ENCODE data around the gene NUFIP2.
A peak's percentile ranks its signal among the peaks of the same experiment; 100 is the strongest.
"Not testable (repeated sequence)": the region's sequence is repeated elsewhere in the genome, so short reads cannot be mapped to it uniquely, and the experiment has no call there.

NUFIP2 gene

DNA sequence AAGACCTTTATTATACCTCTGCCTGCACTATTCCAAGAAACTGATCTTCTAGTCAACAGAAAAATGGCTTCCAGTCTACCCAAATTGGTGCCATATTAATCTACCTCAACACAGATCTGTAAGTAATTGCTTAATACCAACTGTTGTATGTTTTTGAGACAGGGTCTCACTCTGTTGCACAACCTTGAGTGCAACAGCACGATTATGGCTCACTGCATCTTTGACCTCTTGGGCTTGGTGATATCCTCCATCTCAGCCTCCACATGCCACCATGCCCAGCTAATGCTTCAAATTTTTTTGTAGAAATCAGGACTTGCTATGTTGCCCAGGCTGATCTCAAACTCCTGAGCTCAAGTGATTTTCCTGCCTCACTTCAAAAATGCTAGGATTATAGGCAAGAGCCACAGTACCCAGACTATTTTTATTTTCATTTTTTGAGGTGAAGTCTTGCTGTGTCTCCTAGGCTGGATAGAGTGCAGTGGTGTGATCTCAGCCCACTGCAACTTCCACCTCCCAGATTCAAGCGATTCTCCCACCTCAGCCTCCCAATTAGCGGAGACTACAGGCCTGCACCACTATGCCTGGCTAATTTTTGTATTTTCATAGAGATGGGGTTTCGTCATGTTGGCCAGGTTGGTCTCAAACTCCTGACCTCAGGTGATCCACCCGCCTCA lies 14.4 kb downstream of the NUFIP2 start:
- DNase-seq, result no peak

DNA sequence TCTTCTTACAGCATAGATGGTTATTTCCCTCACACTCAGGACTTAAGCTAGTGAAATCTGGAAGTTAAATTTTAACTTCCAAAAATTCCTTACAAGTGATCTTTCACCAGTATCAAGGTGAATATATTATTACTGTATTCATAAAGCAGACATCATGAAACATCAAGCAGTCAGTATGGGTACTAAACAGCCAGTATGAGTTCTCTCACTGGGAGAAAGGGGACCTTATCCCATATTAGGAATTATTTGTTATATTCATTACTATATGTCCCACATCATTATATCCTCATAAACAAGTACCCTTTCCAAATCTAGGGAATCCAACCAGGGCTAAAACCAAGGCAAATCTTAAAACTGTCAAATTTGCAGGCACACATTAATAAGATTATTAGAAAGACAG lies 15.3 kb downstream of the NUFIP2 start:
- no peak for DNase-seq

DNA sequence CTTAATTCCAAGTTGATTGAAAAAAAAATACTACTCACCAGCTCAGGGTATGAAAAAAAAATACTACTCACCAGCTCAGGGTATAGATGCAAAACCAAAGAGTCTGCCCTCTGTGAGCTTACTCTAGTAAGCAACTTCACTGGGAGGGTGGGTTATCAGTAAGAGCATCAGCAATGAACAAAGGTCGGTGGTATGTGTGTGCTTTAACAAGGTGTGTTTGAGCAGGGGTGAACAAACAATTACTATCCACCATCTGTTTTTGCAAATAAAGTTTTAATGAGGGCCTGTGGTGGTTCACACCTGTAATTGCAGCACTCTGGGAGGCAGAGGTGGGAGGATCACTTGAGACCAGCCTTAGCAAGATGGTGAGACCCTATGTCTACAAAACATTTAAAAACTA lies 20.0 kb downstream of the NUFIP2 start:
- DNase-seq, result no peak

DNA sequence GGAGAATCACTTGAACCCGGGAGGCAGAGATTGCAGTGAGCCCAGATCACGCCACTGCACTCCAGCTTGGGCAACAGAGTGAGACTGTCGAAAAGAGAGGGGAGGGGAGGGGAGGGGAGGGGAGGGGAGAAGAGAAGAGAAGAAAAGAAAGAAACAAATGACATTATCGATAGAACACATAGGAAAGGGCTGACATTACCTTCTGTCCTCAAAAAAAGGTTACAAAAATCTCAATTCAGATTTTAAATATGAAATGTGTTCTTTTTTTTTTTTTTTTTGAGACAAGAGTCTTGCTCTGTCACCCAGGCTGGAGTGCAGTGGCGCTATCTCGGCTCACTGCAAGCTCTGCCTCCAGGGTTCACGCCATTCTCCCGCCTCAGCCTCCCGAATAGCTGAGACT lies 22.0 kb downstream of the NUFIP2 start:
- not testable (repeated sequence) for DNase-seq

DNA sequence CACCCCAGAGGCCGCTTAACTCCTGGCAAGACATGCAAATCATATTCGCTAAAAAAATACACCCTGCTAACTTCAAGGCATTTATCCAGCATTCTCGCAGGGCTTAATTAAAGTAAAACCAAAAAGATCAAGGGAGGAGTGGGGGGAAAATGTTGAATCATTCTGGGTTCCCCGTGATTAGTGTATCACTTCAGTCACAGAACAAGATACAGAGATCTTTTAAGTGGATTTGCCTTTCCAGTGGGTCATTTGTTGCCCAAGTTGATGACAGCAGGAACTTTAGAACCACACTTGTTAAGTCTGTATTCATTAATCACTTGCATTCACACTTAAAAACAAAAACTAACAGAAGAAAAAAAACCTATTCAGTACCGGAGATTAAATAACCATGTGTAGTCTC lies 30.0 kb downstream of the NUFIP2 start:
- no peak for DNase-seq

DNA sequence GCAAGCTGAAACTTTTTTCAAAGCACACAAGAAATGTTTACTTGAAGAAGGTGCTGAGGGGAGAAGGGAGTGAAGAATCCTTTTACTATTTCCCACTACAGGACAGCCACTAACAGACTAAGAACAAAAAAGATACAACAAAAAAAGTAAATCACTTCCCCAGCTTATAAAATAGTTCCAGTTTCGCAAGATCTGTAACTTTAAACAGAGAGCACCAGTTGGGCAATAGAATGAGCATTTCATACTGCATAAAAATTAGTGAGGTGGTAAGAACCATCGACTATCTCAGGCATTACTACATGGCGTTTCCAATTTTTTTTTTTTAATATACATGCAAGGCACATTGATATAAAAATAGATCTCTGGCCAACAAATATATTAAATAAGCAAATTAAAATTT lies 36.2 kb downstream of the NUFIP2 start:
- DNase-seq, result no peak

DNA sequence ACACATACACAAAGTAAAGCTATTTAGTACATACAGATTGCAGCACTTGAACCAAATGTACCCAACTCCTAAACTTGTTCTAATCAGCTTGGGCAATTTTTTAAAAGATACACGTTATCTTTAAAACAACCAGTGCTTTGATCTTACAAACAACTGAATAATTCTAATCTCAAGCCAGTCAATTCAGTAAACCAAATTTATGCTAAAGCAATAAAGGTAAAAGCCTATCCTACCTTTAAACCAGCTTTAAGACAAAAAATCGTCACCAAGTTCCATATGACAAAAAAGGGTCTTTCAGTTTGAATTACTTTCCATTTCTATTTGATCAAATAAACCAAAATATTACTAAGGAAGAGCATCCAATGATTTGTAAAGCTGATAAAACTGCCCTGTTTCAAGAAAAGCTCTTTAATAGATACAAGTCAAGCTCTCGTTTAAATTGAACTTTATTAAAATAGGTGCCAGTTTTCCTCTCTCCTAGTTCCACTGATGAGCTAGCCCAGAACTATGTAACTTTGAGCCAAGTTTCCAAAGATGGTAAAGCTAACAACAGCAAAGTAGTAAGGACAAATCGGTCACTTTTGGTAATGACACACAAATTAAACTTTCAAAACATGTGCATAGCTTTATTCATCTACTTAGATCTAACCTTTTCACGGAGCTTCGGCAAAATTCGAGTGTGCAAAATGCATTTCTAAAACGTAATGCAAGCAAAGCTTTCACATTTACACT lies 37.0 kb downstream of the NUFIP2 start:
- DNase-seq, result no peak

DNA sequence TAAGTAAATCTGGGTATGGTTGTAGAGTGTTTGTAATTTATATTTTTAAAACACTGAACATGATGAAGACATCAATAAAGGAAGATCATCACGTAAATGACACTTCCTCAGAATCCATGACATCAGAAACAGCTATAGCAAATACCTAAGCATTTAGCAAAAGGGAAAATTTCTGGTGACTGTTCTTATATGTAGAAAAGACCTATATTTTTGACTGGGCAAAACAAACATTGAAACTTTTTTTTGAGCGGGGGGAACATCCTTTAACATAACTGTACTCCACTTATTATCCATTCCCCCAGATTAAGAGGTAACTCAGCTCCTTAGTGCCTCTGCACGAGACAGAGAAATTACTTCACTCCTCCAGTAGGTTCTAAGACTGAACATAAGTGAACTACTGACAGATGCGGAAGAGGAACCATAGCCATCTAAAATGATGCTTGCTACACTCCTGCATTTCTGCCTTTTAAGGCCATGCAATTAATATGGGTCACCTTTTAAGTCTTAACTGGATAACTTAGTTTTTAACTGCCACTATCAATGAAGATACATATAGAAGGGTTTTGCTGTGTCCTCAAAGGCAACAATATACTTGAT lies 37.9 kb downstream of the NUFIP2 start:
- no peak for DNase-seq

DNA sequence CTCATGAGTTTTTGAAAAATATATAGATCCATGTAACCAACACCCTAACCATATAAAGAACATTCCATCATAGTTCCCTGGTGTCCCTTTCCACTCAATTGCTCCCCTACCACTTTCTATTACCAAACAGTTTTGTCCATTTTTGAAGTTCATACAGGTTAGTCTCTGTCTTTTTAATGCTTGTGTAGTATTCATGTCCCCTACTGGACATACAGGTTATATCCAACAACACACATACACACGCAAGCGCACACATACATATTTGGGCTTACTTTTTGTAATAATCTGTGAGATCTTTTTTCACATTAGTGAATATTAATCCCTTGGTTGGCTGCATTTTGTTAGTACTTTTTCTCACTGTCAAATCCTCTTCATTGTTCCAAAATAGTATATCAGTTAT lies 40.9 kb downstream of the NUFIP2 start:
- no peak for DNase-seq

DNA sequence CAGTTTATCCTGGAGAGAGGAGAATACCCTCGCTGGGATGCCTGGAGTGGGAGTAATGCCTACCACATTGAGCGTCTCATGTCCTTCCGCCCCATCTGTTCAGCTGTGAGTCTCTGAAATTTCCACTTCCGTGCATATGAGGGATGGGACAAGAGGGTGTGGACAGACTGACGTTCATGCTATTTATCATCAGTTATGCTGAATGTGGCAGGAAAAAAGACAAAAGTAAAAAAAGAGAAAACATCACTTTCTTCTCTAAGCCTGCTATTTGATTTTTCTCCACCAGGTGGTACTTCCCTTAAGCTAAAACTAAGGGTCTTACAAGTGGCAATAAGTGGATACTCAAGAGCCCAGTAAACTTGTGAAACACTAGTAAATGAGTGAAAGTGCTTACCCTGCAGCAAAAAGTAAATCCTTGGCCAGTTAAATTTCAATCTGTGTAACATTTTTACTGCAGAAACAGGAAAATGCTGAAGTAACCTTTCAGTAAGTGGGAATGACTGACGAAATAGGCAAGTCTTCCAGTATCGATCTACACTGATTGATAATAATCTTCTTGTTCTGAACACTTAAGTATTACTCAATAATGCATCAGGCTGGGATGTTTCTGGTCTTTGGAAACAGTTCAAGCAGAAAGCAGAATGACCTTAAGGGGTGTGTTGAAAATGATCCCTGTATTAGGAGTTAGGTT lies 41.7 kb downstream of the NUFIP2 start:
- peak; percentile 45 for DNase-seq

DNA sequence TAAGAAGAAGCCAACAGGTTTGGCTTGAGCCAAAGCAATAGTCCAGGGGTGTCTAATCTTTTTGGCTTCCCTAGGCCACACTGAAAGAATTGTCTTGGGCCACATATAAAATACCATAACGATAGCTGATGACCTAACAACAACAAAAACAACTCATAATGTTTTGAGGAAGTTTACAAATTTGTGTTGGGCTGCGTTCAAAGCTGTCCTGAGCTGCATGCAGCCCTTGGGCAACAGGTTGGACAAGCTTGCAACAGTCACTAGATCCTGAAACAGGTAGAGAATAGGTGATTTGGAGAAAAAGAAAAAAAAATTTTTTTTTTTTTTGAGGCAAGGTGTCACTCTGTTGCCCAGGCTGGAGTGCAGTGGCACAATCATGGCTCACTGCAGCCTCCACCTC lies 42.8 kb downstream of the NUFIP2 start:
- DNase-seq, result no peak

DNA sequence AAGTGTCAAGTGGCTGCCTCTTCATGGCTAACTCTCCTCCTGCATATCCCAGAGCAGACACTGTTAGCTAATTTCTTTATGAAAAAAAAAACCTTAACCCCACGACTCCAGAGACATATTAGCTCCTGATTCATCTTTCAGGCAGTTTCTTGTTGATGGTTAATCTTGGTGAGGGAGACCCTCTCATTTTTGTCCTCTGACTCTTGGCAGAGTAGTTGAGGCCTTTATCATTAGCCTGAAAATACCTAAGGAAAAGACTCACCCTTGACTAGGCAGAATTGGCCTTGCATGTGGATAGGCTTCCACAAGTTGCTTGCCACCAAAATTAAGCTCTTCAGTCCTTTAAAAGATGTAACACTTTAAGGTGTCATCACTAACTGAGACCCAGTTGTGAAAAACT lies 43.3 kb downstream of the NUFIP2 start:
- DNase-seq, result no peak

DNA sequence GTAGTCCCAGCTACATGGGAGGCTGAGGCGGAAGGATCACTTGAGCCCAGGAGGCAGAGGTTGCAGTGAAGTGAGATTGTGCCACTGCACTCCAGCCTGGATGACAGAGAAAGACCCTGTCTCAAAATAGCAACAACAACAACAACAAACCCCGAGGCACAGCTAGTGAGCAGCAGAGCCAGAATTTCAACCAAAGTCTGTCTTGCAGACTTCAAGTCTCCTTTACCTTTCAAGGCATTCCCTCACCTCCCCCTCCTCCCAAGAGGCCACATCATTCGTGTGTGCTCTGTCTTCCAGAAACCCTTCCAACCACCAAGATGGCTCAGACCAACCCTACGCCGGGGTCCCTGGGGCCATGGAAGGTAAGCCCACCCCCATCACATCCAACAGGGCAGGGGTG lies 45.1 kb downstream of the NUFIP2 start:
- DNase-seq, result no peak

DNA sequence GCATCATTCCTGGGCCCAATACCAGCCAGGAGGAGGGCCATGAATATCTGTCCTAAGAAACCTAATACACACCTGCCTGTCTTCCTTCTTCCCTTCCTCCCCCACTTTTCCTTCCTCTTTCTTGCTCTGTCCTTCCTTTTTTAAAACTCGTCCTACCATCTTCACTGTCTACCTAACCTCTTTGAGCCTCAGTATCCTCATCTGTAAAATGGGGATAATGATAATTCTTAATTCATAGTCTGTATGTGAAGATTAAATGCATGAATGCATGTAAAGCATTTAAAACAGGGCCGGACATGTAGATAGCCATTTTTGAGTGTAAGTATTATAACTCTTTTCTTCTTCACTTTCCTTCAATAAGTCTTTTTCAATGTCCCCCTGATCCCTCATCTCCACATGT lies 46.7 kb downstream of the NUFIP2 start:
- DNase-seq, result no peak

DNA sequence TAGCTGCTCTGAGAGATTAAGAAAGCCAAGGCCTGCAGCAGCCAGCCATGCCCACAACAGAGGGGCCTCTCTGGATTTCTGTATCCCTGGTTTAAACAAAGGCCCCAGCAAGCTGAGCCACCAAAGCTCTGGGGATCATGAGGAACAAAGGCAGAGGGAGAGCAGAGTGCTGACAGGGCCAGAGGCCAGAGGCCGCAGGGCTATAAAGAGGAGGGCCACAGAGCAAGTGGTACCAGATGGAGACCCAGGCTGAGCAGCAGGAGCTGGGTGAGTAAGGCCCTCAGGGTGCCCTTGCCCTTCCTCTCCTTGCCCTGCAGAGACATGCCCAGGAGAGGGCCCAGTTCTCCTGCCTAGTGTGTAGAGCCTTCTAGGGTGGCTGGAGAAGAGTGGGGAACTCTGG lies 47.3 kb downstream of the NUFIP2 start, which contains the start of gene CRYBA1:
TSS of gene CRYBA1 (plus strand) at position 232 of the 400 bp plus-strand sequence. CDS start at position 237, 5 bp downstream.
- DNase-seq, result no peak

DNA sequence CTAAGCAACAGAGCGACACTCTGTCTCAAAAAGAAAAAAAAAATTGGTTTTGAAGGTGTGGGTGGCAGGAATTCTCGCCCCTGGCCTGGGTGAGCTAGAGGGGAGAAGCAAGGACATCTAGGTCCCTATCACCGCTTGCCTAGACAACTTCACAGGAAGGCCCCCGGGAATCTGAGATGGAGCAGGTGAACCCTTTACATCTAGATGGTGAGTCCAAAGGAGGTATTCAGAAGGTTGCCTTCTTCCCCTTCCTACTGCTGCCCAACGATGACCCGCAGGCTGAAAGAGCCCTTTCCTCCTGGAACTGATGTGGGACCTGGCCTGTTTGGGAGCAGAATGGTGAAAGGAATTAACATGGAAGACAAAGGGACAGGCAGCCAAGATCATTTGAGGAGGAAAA lies 48.5 kb downstream of the NUFIP2 start:
- DNase-seq, result no peak

DNA sequence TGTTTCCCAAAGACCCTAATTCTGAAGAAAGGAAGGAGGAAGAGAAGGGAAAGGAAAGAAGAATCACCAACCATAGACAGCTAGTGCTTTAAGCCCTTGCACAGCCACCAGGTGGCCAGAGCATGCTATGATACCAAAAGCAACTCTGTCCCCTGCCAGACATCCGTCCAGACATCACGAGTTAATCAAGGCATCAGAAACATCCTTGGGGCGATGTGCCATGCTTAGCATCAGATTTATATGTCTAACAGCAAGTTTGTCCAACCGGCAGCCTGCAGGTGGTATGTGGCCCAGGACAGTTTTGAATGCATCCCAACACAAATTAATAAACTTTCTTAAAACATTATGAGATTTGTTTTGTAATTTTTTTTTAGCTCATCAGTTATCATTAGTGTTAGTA lies 50.2 kb downstream of the NUFIP2 start:
- DNase-seq, result peak; percentile 32

DNA sequence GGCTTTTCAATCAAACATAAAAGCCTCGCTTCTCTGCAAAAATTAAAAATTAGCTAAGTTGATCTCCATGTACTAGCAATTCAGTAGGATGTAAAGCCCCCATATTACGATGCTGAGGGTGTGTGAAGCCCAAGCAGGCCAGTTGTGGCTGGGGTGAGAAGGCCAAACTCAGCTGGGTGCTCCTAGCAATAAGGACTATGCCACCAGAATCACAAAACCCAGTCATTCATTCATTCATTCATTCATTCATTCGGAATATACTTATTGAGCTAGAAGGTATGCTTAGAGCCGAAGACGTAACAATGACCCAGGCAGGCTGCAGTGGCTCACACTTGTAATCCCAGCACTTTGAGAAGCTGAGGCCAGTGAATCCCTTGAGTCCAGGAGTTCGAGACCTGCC lies 51.2 kb downstream of the NUFIP2 start:
- DNase-seq, result no peak

DNA sequence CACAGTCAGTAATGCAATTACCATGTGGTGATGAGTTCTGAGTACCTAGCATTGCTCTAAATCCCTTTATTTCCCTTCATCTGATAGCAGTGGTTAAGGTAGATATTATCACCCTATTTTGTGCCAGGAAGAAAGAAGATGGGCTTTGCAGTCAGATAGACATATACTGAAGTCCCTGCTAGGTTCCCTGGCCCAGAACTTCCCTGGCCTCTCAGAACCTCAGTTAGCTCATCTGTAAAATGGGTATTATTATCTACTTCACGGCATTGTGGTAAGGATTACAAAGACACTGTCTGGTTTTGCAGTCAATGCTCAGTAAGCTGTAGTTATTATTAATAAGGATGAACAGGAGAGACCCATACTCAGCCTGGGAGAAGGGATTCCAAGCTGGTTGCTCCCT lies 51.9 kb downstream of the NUFIP2 start:
- DNase-seq, result no peak

DNA sequence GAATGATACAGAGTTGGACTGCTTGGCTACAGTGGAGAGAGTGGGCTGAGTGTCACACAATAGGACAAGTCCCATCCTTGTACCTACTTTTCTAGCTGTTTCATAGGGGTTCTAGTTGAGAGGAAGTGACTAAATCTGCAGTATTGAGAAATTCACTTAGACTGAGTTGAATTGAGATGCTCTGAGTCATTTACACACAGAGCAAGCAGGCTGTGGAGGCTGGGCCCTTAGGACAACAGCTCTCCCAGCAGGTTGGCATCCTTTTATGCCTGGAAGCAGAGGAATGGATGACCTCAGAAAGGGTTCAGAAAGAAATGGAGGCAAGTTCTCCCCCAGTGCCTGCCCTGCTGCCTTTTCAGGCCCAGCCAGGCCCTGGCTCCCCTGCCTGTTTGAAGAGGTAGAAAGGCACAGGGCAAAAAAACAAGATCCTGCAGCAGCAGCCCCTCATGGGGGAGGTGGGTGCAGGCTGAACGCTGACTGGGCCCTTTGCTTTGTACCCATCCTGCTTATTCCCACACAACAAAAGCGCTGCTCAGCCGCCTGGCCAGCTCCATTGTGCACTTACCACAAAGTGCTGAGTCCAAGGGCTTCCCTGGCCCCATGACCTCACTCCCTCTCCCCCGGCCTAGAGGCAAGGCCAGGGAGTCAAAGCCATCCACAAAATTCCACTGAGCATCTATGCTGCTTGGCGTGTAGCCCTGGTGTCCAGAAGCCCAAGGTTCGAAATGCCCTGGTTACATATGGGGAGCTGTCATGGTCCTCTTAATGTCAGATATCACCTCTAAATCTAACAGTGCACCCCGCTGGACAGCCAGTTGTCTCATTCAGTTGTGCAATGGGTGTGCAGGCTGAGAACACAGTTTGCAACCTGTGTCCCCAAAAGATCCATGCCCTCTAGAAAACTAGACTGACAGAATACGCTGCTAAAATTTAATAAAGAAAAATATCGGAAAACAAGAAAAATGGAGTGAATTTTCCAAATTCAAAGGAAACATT lies 52.7 kb downstream of the NUFIP2 start:
- DNase-seq, result no peak

DNA sequence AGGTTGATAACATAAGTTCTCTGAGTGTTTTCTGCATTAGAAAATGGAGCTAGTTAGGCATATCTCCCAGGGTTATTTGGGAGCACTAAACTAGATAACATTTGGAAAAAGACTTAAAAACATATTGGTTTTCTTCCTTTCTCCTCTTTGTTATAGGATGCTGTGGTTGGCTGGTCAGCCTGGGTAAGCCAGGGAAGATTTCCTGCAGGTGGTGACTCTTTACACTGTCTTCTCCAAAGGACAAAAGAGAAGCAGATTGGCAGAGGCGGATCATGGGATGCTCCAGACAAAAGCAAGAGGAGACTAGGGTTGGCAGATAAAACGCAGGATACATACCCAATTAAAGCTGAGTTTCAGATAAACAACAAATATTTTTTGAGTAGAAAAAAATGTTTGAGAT lies 53.5 kb downstream of the NUFIP2 start:
- no peak for DNase-seq

DNA sequence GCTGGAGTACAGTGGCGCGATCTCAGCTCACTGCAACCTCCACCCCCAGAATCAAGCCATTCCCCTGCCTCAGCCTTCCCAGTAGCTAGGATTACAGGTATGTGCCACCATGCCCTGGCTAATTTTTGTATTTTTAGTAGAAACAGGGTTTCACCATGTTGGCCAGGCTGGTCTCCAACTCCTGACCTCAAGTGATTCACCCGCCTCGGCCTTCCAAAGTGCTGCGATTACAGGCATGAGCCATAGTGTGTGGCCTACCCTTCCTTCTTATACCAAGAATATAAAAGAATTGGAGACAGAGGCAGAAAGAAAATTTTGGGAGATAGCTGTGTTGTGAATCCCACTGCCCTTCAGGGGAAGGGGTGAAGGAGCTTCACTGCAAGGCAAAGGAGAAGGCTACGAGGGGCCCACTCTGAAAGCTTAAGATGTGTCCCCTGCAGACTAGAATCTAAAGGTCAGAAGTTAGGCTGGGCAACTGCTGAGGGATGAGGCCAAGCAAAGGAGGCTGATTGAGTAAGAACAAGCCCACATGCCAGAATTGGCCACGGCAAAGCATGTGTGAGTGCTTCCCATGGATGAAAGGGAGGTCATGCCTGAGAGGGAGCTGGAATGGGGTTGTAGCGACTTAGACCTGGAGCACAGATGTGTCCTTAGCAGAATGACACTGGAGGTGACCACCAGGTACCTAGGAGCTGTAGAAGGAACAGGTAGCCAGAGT lies 55.7 kb downstream of the NUFIP2 start:
- no peak for DNase-seq

Data from hematopoietic multipotent progenitor cell treated with erythropoietin and hydrocortisone succinate and interleukin-3 and kit ligand, for 8 days (in vitro differentiated cells).